ENCODE measurements around the gene HMGN4.
A peak's percentile ranks its signal among the peaks of the same experiment; 100 is the strongest.

HMGN4 gene

DNA sequence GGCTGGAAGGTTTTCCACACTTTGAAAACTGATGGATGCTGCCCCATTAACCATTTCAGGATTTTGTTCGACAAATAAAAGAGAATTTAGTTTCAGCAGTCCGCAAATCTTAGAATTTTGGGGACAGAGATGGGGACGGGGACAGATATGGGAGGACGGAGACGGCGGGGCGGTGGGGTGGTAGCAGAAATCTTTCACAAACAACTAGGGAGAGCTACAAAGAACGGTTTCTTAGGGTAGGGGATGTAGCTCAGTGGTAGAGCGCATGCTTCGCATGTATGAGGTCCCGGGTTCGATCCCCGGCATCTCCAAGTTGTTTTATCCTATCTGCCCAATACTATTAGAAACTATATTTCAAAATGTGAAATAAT lies 15.1 kb downstream of the HMGN4 start:
- DNase-seq = peak; percentile 77

DNA sequence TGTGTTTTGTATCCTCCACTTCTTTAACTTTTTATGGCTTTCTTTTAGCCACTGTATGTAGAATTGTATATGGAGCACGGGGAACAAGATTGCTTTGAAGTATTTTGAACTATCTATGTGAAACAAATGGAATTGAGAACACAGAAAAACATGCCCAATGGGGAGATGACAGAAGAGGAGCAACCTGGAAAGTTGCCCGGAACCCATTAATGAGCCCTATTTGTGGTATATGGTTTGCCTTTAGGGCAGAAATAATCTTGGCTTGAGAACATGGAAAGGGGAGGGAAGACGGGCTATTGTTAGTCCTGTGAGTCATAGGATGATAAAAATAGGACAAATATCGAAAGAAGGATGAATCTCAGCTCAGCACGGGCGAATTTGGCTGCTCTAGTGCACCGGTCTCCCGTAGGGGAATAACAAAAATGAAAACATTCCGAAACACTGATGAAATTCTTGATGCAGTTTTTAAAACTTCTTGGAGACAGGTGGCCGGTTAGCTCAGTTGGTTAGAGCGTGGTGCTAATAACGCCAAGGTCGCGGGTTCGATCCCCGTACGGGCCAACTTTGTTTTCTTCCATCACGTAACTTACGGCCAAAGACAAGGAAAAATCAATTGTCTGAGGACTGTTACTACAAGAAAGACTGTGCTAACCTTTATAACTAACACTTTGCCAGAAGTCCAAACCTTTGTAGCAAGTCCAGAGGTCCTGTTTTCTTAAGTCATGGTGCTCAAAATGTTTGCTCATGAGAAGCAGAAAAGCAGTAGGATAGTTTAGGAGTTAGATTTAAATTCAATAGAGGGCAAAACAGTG lies 15.7 kb downstream of the HMGN4 start:
- DNase-seq = peak; percentile 86

DNA sequence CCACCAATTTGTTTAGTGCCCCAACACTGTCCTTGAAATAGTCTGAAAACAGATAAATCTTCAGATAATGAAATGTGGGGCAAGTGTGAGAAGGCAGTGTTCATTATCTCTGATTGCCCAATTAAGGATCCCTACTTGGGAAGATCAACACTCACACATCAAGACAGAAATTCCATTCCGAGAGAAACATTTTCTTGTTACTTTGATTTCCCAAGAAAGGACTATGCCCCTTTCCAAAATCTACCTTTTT lies 16.2 kb downstream of the HMGN4 start:
- no peak for DNase-seq

DNA sequence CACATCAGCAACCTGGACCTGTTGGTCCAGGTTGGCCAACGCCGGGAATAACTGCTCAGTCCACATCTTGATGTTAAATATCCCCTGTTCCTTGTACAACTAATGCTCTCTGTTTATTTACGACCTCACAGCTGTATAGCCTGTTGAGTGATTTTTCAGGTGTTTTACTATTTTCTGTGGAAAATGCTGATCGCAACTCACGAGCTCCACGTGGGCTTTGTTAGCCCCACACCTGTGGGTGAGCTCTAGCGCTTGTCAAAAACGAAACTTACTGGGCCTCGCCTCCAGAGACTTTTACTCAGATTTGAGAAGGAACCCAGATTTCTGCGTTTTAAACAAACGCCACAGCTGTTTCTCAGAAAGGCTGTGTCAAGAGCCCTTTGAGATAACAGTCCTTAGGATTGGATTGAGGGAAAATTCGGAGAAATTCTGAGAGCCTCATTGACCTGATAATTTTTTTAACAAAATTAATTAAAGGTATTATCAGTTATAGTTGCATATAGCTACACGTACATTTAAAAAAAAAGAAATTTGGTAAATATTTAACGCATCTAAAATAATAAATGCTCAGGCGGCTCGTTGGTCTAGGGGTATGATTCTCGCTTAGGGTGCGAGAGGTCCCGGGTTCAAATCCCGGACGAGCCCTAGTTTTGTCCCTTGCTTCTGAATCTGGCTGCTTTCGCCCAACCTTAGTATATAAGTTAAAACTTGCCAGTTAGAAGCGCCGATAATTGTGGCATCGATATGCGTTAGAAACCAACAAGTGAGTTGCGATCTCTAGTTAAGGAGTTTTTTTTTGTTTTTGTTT lies 16.7 kb downstream of the HMGN4 start:
- no peak for DNase-seq

DNA sequence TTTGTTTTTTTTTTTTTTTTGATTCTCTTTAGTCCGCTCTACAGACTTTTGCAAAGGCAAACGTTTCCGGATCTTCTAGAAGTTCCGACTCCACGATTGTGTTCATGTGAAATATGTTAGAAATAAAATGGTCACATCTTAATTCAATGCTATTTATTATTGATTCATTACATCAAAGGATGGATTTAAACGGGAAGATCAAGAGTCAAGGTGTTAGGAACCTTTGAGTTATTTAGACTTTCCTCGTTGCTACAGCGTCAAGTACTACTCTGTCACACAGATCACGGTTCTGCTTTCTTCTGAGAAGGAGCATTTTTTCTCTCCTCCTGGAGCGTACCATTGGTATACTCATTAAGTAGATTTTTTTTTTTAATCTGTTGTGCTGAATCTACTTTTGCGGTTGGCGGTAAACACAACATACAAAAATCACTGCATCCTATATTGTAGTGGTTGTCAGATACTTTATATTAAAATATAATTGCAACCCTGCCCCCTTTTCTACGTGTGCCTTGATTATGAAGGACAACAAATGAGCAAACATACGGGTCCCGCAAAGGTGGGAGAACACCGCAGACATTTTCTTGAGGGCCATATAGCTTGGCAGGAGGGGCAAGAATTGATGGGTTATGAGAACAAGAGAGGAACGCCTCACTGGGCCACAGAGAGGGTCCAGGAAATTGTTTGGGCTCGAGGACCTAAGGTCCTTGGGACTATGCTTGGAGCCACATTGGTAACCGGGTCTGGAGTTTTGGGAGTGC lies 17.5 kb downstream of the HMGN4 start:
- DNase-seq = no peak

DNA sequence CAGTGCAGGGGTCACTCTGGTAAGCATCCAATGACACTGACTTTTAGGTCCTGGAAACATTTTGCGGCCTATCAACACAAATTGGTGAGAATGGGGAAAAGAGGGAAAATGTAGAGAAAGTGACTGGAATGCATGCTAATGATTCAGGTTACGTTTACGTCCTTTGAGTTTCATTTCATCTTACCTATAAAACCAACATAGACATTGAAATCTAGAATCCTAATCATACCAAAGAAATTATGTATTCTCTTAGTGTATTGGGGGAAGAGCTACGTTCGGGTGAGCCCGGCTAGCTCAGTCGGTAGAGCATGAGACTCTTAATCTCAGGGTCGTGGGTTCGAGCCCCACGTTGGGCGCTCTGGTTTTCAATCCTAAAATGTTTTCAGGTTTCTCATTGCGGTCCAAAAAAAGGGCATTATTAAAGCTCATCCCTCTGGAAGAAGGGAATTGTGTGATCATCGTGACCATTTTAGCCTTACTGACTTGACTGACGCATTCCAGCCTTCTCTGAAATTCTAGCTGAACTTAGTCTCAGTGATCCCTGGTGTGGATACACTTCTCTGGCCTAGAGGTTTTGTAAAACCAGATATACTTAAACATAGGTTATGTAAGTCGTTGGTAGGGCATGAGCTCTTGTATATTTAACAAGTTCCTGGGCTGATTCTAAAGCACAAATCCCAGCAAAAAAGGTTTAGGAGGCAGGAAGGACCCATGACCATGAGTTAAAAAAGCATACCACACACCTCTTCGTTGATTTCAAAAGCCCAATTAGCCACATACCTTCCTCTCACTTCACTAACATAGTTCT lies 18.3 kb downstream of the HMGN4 start:
- peak; percentile 80 for DNase-seq

DNA sequence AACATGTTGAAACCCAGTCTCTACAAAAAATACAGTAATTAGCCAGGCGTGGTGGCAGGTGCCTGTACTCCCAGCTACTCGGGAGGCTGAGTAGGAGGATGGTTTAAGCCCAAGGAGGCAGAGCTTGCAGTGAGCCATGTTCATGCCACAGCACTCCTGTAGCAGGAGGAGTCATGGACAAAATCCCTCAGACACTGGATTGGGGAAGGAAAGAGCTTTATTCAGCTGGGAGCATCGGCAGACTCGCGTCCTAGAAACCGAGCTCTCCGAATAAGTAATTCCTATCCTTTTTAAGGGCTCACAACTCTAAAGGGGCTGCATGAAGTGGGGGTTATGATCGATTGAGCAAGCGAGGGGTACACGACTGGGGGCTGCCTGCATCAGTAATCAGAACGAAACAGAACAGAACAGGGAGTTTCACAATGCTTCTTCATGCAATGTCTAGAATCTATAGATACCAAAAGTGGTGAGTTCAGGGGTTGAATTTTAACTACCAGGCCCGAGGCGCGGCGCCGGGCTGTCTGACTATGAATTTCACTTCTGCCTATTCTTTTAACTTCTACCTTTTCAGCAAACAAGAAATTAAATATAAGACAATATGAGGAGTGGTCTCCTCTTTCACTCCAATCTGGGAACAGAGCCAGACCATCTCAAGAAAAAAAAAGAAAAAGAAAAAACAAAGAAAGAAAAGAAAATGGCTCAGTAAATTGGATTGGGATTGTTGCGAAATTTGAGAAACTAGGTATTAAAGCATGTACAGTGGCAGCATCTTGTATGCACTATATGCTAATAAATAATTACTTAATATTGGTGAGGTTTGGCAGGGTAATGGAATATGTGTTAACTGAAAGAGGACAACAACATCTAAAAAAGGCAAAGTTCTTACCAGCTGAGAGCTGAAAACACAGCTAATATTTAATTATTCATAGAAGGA lies 23.6 kb downstream of the HMGN4 start:
- DNase-seq = no peak

DNA sequence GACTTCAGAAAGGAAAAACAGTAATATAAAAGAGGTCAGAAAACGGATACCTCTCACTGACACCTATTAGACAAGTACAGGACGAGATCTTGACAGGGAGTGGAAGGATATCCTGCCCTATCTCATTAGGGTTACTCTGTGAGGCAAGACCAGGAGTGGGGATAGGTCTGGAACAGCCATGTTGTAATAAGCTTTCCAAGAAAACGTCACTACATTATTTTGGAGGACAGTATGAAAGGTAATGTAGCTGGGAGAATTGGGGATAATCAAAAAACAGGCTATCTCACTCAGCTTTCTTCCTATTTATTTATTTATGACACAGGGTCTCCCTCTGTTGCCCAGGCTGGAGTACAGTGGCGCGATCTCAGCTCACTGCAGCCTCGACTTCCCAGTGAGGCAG lies 25.3 kb downstream of the HMGN4 start:
- DNase-seq = no peak

DNA sequence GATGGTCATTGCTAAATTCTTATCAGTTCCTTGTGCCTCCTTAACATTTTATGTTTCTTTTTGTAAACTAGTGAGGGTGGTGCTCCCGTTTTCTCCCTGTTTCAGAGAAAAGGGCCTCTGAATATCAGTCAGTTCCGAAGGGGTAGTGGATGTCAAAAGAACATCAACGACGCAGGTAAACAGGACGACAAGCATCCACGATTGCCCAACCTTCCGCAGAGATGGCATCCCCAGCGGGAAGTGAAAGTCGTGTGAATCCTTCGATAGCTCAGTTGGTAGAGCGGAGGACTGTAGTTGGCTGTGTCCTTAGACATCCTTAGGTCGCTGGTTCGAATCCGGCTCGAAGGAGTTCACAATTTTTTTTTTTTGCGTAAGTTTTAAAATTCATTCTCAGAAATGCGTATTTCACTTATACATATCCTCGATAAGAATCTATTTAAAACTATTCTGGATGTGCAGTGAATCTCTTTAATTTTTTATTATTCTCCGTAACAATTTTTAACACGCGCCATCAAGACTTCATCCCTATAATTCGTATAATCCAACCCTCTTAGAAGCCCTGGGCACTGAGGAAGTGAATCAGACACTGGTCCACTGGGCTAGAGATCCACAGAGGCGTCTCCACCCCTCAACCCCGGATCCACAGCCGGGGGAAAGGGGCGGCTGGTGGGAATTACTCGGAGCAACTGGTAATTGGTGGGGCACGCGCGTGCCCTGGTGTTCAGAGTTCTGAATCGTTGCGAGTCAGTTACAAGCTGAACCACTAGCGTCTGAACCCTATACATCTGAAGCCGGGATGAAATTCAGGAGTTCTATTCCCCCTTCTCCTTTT lies 30.7 kb downstream of the HMGN4 start:
- DNase-seq = peak; percentile 95

DNA sequence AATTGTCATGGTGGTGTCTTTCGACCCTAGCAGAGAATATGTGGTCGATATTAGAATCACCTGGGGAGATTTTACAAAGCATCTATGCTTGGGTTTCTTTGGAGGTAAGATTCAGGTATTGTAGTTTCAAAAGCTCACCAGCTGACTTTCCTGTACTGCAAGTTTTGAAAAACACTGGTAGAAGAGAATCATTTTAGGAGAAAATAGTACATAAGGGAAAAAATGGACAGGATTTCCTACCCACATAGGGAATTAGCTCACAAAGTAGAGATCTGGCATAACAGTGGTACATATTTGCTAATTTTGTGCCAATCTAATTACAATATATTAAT lies 31.2 kb downstream of the HMGN4 start:
- no peak for DNase-seq

DNA sequence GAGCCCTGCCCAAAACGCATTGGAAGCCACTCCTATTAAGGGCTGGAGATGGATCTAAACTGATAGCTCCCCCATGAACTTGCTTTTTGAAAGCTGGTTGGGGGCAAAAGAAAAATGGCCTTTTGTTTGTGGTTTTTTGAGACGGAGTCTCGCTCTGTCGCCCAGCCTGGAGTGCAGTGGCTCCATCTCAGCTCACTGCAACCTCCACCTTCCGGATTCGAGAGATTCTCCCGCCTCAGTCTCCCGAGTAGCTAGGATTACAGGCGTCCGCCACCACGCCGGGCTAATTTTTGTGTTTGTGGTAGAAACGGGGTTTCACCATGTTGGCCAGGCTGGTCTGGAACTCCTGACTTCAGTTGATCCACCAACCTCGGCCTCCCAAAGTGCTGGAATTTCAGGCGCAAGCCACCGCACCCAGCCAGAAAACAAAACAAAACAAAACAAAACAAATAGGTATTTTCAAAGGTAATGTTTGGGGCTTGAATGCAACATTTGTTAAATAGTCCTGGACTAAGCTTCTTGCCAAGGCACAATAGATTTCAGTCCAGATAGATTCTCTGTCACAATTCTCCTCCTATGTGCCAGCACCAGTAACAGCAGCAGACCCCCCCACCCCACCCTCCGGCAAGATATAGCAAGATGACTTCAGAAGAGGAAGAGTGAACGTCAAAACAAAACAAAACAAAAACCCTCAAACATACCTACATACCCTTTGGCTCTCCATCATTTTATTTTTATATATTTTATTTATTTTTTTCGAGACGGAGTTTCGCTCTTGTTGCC lies 32.1 kb downstream of the HMGN4 start:
- no peak for DNase-seq

DNA sequence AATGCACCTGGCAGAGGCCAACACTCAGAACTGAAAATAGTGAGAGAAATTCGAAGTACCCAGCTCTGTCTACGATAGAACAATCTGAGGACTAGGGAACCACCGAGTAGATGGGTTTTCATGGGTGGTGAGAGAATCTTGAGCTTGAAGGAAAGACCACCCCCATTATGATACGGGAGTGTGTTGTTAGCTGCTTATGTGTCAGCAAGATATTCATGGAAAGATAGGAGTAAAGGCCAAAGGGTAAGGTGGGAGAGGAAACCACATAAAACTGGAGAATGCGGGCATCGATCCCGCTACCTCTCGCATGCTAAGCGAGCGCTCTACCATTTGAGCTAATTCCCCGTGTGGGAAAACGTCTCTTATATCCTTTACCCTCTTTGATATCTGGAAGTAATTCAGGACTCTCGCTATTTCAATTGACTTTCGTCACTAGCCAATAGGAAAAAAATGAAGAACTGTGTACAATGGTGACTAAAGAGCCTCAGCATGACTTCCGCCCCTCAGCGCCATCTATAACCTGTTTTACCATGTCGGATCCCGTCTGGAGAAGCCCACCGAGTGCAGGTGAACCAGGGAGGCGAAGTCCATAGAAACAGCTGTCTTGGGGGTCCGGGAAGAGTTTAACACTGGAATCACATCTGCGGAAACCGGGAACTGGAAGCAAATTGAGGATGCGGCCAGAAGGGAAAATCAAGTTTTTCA lies 33.6 kb downstream of the HMGN4 start:
- DNase-seq = peak; percentile 51

DNA sequence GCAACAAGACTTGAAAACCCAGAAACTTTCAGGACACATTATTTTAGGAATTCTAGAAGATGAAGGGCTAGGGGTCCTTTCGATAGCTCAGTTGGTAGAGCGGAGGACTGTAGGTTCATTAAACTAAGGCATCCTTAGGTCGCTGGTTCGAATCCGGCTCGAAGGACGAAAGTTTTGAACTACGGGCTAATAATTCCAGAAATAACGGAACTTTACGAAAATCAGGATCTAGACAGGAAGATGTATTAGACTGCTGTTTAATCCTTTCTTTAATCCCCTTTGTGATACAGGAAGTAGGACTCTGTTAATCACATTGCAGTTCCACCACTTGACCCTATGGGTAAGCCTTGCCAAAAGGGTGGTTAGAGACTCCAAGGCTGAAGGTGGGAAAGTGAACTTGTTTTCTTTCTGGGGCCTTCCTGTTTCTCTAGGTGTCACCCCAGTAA lies 37.4 kb downstream of the HMGN4 start:
- DNase-seq = no peak

DNA sequence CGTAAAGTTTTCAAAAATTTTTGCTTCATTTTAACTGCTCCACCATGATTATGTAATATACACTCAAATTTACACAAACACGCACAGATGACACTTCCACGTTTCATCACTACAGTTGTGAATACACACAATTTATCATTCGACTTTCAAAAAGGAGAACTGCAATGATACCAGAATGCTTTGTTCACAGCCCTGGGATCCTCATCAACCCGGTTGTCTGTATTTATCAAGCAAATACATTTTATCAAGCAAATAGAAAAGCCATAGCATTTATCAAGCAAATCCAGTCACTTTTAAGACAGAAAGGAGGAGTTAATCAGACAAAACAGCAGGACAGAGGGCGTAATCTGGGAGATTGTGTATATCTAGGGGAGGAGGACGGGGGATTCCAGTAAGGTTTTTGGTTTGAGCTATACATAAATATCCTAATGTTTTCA lies 38.3 kb downstream of the HMGN4 start:
- no peak for DNase-seq

DNA sequence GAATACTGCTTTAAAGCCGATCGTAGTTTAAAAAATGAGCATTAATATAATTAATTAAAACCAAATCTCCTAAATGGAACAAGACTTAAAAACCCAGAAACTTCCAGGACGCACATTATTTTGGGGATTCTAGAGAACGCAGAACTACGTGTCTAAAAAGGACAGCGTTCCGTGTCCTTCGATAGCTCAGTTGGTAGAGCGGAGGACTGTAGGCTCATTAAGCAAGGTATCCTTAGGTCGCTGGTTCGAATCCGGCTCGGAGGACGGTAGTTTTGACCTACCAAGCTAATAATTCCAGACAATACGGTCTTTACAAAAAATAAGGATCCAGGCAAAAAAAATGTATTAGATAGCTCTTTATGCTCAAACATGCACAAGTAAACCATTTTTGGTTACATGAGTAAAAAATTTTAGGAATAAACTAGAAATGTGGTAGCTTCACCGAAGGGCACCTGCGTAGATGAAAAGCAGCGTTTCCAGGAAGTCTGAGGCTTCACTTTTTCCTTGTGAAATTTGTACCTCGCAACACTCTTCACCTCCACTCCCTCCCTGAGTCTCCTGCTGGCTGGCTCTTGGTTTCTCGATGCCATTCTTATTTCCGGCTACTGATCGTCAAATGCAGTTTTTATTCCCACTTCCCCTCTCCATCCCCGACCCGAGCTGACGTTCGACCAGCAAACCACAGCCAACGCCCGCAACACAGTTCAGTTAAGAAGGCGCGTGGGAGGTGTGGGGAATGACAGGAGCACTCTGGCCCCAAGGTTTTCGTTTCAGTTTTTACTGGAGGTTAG lies 39.0 kb downstream of the HMGN4 start:
- no peak for DNase-seq

DNA sequence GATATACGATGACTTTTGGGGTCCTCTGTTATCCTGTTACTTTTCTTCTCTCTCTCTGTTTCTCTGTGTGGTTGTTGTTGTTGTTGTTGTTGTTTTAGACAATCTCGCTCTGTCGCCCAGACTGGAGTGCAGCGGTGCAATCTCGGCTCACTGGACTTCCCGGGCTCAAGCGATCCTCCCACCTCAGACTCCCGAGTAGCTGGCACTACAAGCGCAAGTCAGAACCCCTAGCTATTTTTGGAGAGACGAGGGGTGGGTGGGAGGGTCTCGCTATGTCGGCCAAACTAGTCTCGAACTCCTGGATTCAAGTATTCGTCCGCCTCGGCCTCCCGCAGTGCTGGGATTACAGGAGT lies 39.5 kb downstream of the HMGN4 start:
- DNase-seq = no peak

DNA sequence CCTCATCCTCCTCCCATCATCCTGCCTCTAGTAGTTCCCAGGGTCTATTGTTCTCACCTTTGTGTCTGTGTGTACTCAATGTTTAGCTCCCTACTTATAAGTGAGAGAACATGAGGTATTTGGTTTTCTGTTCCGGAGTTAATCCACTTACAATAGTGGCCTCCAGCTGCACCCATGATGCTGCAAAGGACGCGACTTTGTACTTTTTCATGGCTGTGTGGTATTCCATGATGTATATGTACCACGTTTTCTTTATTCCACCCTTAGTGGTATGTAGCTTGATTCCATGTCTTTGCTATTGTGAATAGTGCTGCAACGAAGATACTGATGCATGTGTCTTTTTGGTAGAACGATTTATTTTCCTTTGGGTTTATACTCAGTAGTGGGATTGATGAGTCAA lies 40.1 kb downstream of the HMGN4 start:
- no peak for DNase-seq

DNA sequence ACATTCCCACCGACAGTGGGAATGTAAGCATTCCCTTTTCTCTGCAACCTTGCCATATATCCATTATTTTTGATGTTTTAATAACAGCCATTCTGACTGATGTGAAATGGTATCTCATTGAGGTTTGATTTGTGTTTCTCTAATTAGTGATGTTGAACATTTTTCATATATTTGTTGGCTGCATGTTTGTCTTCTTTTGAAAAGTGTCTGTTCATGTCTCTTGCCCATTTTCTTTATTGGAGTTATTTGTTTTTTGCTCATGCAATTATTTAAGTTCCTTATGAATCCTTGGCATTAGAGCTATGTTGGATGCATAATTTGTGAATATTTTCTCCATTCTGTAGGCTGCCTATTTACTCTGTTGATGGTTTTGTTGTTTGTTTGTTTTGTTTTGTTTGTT lies 40.6 kb downstream of the HMGN4 start:
- DNase-seq = no peak

Data from right hindlimb (tissue), 1 donor.